ENCODE data around the gene SLC25A23. TPM values are rescaled to one million over a fixed set of nuclear protein-coding genes. Genes with fewer than 3 reads are reported as not detected.
"Not testable (repeated sequence)": the region's sequence is repeated elsewhere in the genome, so short reads cannot be mapped to it uniquely, and the experiment has no call there.

Gene SLC25A23
- 9.4 and 10.9 TPM in 2 replicates for polyA plus RNA-seq (2012; rRNA removed)
- polyA plus RNA-seq (2012; cell fraction: cytosol; rRNA removed): 6.3 and 9.1 TPM in 2 replicates
- polyA plus RNA-seq (2012; cell fraction: nucleus; rRNA removed): 27.1 and 28.0 TPM in 2 replicates

DNA sequence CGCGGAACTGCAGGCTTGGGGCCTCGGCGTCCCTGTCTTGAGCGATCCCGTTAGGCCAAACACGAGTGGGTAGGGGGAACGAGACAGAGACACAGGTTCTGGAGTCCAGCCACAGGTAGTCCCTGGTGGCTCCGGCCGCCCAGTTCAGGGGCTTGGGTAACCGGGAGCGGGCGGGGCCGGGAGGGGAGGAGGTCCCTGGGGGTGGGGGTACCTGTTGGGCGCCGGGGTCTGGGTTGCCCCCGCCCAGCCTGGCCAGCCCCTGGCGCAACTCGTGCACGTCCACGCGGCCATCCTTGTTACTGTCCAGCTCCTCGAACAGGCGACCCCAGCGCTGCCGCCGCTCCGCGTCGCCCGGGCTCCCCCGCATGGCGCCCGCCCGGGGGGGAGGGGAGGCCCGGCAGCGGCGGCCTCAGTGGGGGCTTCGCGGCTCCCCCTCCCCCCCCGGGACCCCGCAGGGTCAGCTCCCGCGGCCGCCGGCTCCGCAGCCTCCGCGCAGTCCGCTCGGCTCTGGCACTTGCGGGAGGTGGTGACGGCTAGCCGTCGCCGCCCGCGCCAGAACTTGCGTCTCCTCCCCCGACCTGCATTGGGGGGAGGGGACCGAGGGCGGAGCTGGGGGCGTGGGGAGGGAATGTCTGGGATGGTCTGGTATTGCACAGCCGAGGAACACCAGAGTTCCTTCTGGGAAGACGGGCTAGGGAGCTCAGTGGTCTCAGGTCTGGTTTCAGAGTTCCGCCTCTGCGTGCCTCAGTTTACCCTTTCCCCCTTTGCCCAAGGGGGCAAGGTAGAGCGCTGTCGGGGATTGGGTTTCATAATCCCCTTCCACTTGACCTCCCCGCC lies at the start of gene SLC25A23:
TSS of gene SLC25A23 (minus strand) at position 531 of the 837 bp plus-strand sequence. CDS start at position 367, 164 bp downstream.
- no peaks in the 10 kb centered on the region for H3K79me2 ChIP-seq (ENCODE audit: insufficient read depth)
- H3K27ac ChIP-seq (ENCODE audit: low read depth in 2 of 2, low read length in 1 of 2): peak within 1 kb of the TSS in 1 of 2 experiments; percentile 75; a peak in 1 of 4 replicates
- WGBS (ENCODE audit: low lambda C conversion rate): 2% methylated on average over 32 of the region's 70 CpGs
- H3K9me2 ChIP-seq: no peaks in the 10 kb centered on the region
- H3K4me2 ChIP-seq: peak within 1 kb of the TSS; percentile 96
- H3F3A ChIP-seq (replicated peaks; ENCODE audit: insufficient read depth): no peaks in the 10 kb centered on the region
- H4K20me1 ChIP-seq (ENCODE audit: insufficient read depth): no peaks in the 10 kb centered on the region
- CTCF ChIA-PET: interaction anchor here (0.6 to 1.1 kb wide), 2 partner anchors 17 to 45 kb away, joined by 3 to 8 read pairs; no protein-coding TSS in a partner anchor
- POLR2A ChIA-PET: interaction anchor here (1.3 kb wide), 1 partner anchor 24 kb away, joined by 3 read pairs; no protein-coding TSS in a partner anchor
- H2AFZ ChIP-seq (ENCODE audit: low read depth): peak within 1 kb of the TSS; percentile 89
- H3K9me3 ChIP-seq: no peaks in the 10 kb centered on the region
- H3K36me3 ChIP-seq (replicated peaks in 1 of 2; ENCODE audit: control insufficient read depth in 1 of 2, insufficient read depth in 2 of 2, low read length in 1 of 2): peaks cover 0 to 6% of the 10 kb centered on the region in 2 experiments
- TF ChIP-seq MXI1 (IDR thresholded peaks at IDR 0.05; ENCODE audit: low read depth, low read length) (peak; percentile 50), CHD2 (IDR thresholded peaks at IDR 0.05; ENCODE audit: low read length, partially characterized antibody) (peak; percentile 57), ELF1 (IDR thresholded peaks at IDR 0.05) (no peak)
- peaks cover 0 to 12% of the 10 kb centered on the region in 2 experiments; a peak in 1 of 4 replicates for H3K4me1 ChIP-seq (ENCODE audit: control insufficient read depth in 1 of 2, insufficient read depth in 2 of 2, low read depth in 1 of 2, low read length in 1 of 2)
- peak within 1 kb of the TSS; percentile 41; the same call in 1 of the 2 replicates for H3K9ac ChIP-seq
- peaks cover 8% of the 10 kb centered on the region for H3K27me3 ChIP-seq (ENCODE audit: insufficient read depth)
- H3K4me3 ChIP-seq (ENCODE audit: low read depth in 2 of 2, low read length in 1 of 2): peak within 1 kb of the TSS; percentile 69 to 84
- peak; percentile 97 for DNase-seq

DNA sequence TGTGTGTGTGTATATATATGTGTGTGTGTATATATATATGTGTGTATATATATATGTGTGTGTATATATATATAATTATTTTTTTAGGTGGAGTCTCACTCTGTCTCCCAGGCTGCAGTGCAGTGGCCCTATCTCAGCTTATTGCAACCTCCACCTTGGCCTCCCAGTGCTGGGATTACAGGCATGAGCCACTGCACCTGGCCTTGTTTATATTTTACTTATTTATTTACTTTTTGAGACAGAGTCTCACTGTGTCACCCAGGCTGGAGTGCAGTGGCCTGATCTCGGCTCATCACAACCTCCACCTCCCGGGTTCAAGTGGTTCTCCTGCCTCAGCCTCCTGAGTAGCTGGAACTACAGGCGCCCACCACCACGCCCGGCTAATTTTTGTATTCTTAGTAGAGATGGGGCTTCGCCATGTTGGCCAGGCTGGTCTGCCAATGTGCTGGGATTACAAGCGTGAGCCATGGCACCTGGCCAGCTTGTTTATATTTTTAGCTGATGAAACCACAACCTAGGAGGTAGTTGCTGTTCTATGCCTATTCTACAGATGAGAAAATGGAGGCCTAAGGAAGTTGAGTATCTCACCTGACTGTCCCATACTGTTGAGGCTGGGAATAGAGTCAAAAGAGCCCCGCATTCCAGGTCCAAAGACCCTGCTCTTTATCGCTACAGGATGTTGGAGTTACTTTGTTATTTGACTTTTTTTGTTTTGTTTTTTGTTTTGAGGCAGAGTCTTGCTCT lies 48.6 kb upstream of the SLC25A23 start:
- H3K79me2 ChIP-seq (ENCODE audit: insufficient read depth); H4K20me1 ChIP-seq (ENCODE audit: insufficient read depth); H3K4me2 ChIP-seq; H3K9me3 ChIP-seq; H3K4me1 ChIP-seq (ENCODE audit: control insufficient read depth in 1 of 2, insufficient read depth in 2 of 2, low read depth in 1 of 2, low read length in 1 of 2); H2AFZ ChIP-seq (ENCODE audit: low read depth); H3K27me3 ChIP-seq (ENCODE audit: insufficient read depth); H3K4me3 ChIP-seq (ENCODE audit: low read depth in 2 of 2, low read length in 1 of 2); H3K9me2 ChIP-seq; H3K27ac ChIP-seq (ENCODE audit: low read depth in 2 of 2, low read length in 1 of 2); H3K9ac ChIP-seq; H3K36me3 ChIP-seq (replicated peaks in 1 of 2; ENCODE audit: control insufficient read depth in 1 of 2, insufficient read depth in 2 of 2, low read length in 1 of 2); DNase-seq; H3F3A ChIP-seq (replicated peaks; ENCODE audit: insufficient read depth); POLR2A ChIA-PET: not testable (repeated sequence)
- whole genome bisulfite sequencing (ENCODE audit: low lambda C conversion rate): 79% methylated on average over 9 of the region's 9 CpGs
- CTCF ChIA-PET: interaction anchor here (3.5 kb wide), 1 partner anchor 9 kb away, joined by 20 read pairs; no protein-coding TSS in a partner anchor

DNA sequence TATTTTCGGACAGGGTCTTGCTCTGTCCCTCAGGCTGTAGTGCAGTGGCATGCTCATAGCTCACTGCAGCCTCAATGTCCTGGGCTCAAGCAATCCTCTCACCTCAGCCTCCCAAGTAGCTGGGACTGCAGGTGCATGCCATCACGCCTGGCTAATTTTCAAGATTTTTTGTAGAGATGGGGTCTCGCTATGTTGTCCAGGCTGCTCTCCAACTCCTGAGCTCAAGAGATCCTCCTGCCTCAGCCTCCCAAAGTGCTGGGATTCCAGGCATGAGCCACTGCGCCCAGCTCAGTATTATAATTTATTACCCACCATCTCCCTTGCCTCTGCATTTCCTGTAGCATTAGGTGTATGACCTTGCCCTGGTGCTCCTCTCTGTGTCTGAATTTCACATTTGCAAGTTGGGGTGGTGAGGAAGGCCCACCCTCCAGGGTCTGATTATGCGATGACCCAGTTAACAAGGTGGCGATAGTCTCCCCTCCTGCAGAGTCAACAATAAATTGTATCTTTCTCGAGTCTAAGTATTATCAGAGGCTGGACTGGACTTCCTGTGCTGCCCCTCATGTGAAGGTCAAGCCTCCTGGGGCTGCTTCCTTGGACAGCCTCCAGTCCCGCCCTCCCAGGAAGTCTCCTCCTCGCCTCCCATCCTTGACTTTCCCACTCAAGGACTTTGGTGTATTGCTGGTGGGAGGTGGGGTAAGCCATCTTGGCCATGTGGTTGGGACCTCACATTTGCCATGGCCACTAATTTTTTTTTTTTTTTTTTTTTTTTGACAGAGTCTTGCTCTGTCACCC lies 44.0 kb upstream of the SLC25A23 start:
- H3K9ac ChIP-seq: no peak overlapping the region
- no peak overlapping the region for H3K27ac ChIP-seq (ENCODE audit: low read depth in 2 of 2, low read length in 1 of 2)
- WGBS (ENCODE audit: low lambda C conversion rate): 87% methylated on average over 9 of the region's 9 CpGs
- no peaks in the 10 kb centered on the region for H3K79me2 ChIP-seq (ENCODE audit: insufficient read depth)
- no peak overlapping the region for H3K4me3 ChIP-seq (ENCODE audit: low read depth in 2 of 2, low read length in 1 of 2)
- DNase-seq: no peak
- H3K36me3 ChIP-seq (replicated peaks in 1 of 2; ENCODE audit: control insufficient read depth in 1 of 2, insufficient read depth in 2 of 2, low read length in 1 of 2): no peaks in the 10 kb centered on the region
- H3F3A ChIP-seq (replicated peaks; ENCODE audit: insufficient read depth): no peaks in the 10 kb centered on the region
- H3K4me2 ChIP-seq: no peak overlapping the region
- H3K9me3 ChIP-seq: no peaks in the 10 kb centered on the region
- H3K9me2 ChIP-seq: no peaks in the 10 kb centered on the region
- H2AFZ ChIP-seq (ENCODE audit: low read depth): no peak overlapping the region
- ChIA-PET POLR2A (no interaction called here), CTCF (interaction anchor here (0.7 to 2.5 kb wide), 3 partner anchors 13 to 44 kb away, joined by 3 to 8 read pairs (median 7); partner anchors contain the start of genes DENND1C and SLC25A23)
- H3K4me1 ChIP-seq (ENCODE audit: control insufficient read depth in 1 of 2, insufficient read depth in 2 of 2, low read depth in 1 of 2, low read length in 1 of 2): peaks cover 0 to 8% of the 10 kb centered on the region in 2 experiments; a peak in 1 of 4 replicates
- no peaks in the 10 kb centered on the region for H4K20me1 ChIP-seq (ENCODE audit: insufficient read depth)
- H3K27me3 ChIP-seq (ENCODE audit: insufficient read depth): peaks cover 7% of the 10 kb centered on the region
- TF ChIP-seq TEAD4 (IDR thresholded peaks at IDR 0.05; ENCODE audit: borderline replicate concordance, insufficient read depth): no peak
- no peak for TF ChIP-seq SIN3A (IDR thresholded peaks at IDR 0.05; ENCODE audit: borderline replicate concordance, low read depth, low read length)
- TF ChIP-seq, protein P1, sequence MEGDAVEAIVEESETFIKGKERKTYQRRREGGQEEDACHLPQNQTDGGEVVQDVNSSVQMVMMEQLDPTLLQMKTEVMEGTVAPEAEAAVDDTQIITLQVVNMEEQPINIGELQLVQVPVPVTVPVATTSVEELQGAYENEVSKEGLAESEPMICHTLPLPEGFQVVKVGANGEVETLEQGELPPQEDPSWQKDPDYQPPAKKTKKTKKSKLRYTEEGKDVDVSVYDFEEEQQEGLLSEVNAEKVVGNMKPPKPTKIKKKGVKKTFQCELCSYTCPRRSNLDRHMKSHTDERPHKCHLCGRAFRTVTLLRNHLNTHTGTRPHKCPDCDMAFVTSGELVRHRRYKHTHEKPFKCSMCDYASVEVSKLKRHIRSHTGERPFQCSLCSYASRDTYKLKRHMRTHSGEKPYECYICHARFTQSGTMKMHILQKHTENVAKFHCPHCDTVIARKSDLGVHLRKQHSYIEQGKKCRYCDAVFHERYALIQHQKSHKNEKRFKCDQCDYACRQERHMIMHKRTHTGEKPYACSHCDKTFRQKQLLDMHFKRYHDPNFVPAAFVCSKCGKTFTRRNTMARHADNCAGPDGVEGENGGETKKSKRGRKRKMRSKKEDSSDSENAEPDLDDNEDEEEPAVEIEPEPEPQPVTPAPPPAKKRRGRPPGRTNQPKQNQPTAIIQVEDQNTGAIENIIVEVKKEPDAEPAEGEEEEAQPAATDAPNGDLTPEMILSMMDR (IDR thresholded peaks at IDR 0.05): no peak
- TF ChIP-seq NFIC (IDR thresholded peaks at IDR 0.05; ENCODE audit: borderline replicate concordance): no peak
- TF ChIP-seq, protein P2, sequence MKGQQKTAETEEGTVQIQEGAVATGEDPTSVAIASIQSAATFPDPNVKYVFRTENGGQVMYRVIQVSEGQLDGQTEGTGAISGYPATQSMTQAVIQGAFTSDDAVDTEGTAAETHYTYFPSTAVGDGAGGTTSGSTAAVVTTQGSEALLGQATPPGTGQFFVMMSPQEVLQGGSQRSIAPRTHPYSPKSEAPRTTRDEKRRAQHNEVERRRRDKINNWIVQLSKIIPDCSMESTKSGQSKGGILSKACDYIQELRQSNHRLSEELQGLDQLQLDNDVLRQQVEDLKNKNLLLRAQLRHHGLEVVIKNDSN (IDR thresholded peaks at IDR 0.05; ENCODE audit: borderline replicate concordance, low read depth): no peak
- TF ChIP-seq RAD21 (IDR thresholded peaks at IDR 0.05; ENCODE audit: low read length): no peak
- TF ChIP-seq EP300 (IDR thresholded peaks at IDR 0.05; ENCODE audit: borderline replicate concordance in 1 of 2, low read depth in 1 of 2, low read length in 1 of 2): no peak
- no peak for TF ChIP-seq TCF12 (IDR thresholded peaks at IDR 0.05)
- TF ChIP-seq, protein P3, sequence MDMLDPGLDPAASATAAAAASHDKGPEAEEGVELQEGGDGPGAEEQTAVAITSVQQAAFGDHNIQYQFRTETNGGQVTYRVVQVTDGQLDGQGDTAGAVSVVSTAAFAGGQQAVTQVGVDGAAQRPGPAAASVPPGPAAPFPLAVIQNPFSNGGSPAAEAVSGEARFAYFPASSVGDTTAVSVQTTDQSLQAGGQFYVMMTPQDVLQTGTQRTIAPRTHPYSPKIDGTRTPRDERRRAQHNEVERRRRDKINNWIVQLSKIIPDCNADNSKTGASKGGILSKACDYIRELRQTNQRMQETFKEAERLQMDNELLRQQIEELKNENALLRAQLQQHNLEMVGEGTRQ (IDR thresholded peaks at IDR 0.05; ENCODE audit: borderline replicate concordance, low read depth, low read length): no peak
- no peak for TF ChIP-seq JUND (IDR thresholded peaks at IDR 0.05)
- TF ChIP-seq GABPA (IDR thresholded peaks at IDR 0.05; ENCODE audit: low read depth): no peak
